ENCODE results near the gene KIAA0232. TPM values are rescaled to one million over a fixed set of nuclear protein-coding genes. Genes with fewer than 3 reads are reported as not detected.

The KIAA0232 gene
- total and polyA plus RNA-seq, 7 donors = 8.7 to 79.8 (median 53.3) TPM

DNA sequence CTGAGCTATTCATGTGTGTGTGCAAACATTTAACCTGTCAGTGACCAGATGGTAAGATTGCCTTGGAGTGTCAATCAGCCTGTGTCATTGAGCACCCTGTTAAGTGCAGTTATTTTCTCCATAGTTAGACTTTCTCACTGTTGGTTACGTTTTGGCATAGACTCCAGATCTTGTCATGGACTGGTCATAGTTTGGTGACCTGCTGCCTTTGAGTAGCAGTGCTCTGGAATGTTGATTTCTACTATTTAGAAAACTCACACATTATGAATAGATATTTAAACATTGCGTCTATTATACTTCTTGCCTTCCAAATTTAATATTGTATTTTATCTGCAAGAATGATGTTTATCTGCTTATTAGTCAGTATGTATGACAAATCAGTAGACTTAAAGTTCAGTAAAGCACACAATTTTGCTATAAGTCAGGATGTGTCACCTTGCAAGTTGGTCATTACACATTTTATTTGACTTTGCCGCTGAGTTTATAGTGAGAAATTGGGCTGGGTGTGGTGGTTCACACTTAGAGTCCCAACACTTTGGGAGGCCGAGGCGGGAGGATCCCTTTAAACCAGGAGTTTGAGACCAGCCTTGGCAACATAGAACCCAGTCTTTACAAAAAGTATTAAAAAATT lies 42.4 kb downstream of the KIAA0232 start:
- intact Hi-C loops (cut with DNase I) = no loop called here
- WGBS, 3 donors = 93 to 95% (median 94%) methylated on average over 5 of the region's 5 CpGs
- no peak for TF ChIP-seq CTCF (IDR thresholded peaks at IDR 0.05)
- Histone ChIP-seq H3K9me3 (peaks cover 16% of the 10 kb centered on the region), H3K27me3 (ENCODE audit: insufficient read depth in 3 of 3, low read length in 2 of 3) (no peaks in the 10 kb centered on the region), H3K4me1 (peaks cover 17% of the 10 kb centered on the region), H3K36me3 (ENCODE audit: insufficient read depth in 1 of 2, low read depth in 1 of 2) (peaks cover 2 to 58% of the 10 kb centered on the region in 2 donors), H3K27ac (peak overlapping the region; percentile 54), H3K4me3 (no peak overlapping the region)
- ATAC-seq = no peak
- no peak for DNase-seq

DNA sequence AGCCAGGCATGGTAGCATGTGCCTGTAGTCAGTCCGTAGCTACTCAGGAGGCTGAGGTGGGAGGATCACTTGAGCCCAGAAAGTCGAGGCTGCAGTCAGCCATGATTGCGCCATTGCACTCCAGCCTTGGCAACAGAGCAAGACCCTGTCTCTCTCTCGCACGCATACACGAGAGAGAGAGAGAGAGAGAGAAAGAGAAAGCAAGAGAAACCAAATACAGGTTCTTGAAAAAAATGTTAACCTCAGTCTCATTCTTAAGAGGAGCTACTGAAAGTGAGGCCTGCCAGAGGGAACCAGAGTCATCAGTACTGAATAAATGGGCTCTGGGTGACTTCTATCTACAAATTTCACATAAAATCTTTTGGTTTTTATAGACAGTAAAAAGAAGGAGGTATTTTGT lies 42.9 kb downstream of the KIAA0232 start:
- Histone ChIP-seq H3K4me1 (peaks cover 17% of the 10 kb centered on the region), H3K36me3 (ENCODE audit: insufficient read depth in 1 of 2, low read depth in 1 of 2) (peaks cover 2 to 60% of the 10 kb centered on the region in 2 donors), H3K27ac (no peak overlapping the region), H3K4me3 (no peak overlapping the region), H3K9me3 (peaks cover 11% of the 10 kb centered on the region), H3K27me3 (ENCODE audit: insufficient read depth in 3 of 3, low read length in 2 of 3) (no peaks in the 10 kb centered on the region)
- no peak for TF ChIP-seq CTCF (IDR thresholded peaks at IDR 0.05)
- intact Hi-C loops (cut with DNase I) = no loop called here
- ATAC-seq (no peak), DNase-seq (no peak)
- WGBS, 3 donors = 91 to 95% (median 94%) methylated on average over 6 of the region's 6 CpGs

GRCh38 chr4:6826781-6827508 lies 44.4 kb downstream of the KIAA0232 start:
- WGBS, 3 donors = 81 to 91% (median 82%) methylated on average over 9 of the region's 9 CpGs
- no peaks in the 10 kb centered on the region for H3K27me3 ChIP-seq (ENCODE audit: insufficient read depth in 3 of 3, low read length in 2 of 3)
- H3K4me3 ChIP-seq = no peak overlapping the region
- intact Hi-C loops (cut with DNase I) = no loop called here
- H3K36me3 ChIP-seq (ENCODE audit: insufficient read depth in 1 of 2, low read depth in 1 of 2) = peaks cover 2 to 72% of the 10 kb centered on the region in 2 donors
- H3K27ac ChIP-seq = no peak overlapping the region
- no peak for TF ChIP-seq CTCF (IDR thresholded peaks at IDR 0.05)
- no peak for ATAC-seq
- DNase-seq = no peak
- H3K9me3 ChIP-seq = no peaks in the 10 kb centered on the region
- H3K4me1 ChIP-seq = peaks cover 17% of the 10 kb centered on the region

GRCh38 chr4:6829086-6829485 lies 46.6 kb downstream of the KIAA0232 start:
- H3K36me3 ChIP-seq (ENCODE audit: insufficient read depth in 1 of 2, low read depth in 1 of 2) = peaks cover 2 to 85% of the 10 kb centered on the region in 2 donors
- WGBS, 3 donors = 68 to 85% (median 75%) methylated on average over 5 of the region's 5 CpGs
- TF ChIP-seq CTCF (IDR thresholded peaks at IDR 0.05) = no peak
- intact Hi-C loops (cut with DNase I) = no loop called here
- H3K9me3 ChIP-seq = no peaks in the 10 kb centered on the region
- no peaks in the 10 kb centered on the region for H3K27me3 ChIP-seq (ENCODE audit: insufficient read depth in 3 of 3, low read length in 2 of 3)
- H3K27ac ChIP-seq = no peak overlapping the region
- ATAC-seq = no peak
- DNase-seq = no peak
- H3K4me3 ChIP-seq = no peak overlapping the region
- peaks cover 13% of the 10 kb centered on the region for H3K4me1 ChIP-seq

Data from psoas muscle (tissue), 8 donors.